LHCN-M2 (cell line): Measurements from ENCODE around the gene SETDB1. TPM values are rescaled to one million over a fixed set of nuclear protein-coding genes. Genes with fewer than 3 reads are reported as not detected.
A peak's percentile ranks its signal among the peaks of the same experiment; 100 is the strongest.
"Not testable (repeated sequence)": the region's sequence is repeated elsewhere in the genome, so short reads cannot be mapped to it uniquely, and the experiment has no call there.

Experiments
- DNase-seq: peaks from one replicate; pipeline ENCODE4 v3.0.0-alpha.2; 2012; ENCODE audit warnings: low read depth
- total RNA-seq: library from RNA; depleted of rRNA; stranded (reverse); fragments of >200 nt; gene quantifications from 2 replicates; pipeline ENCODE4 v1.2.3, GENCODE V29; 2014

SETDB1 gene
- total RNA-seq, 1 experiment from 2014 or later: 25.6 TPM

DNA sequence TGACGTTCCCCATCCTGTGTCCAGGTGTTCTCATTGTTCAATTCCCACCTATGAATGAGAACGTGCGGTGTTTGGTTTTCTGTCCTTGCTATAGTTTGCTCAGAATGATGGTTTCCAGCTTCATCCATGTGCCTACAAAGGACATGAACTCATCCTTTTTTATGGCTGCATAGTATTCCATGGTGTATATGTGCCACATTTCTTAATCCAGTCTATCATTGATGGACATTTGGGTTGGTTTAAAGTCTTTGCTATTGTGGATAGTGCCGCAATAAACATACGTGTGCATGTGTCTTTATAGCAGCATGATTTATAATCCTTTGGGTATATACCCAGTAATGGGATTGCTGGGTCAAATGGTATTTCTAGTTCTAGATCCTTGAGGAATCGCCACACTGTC, 2.6 kb downstream of the SETDB1 start:
- not testable (repeated sequence) for DNase-seq

DNA sequence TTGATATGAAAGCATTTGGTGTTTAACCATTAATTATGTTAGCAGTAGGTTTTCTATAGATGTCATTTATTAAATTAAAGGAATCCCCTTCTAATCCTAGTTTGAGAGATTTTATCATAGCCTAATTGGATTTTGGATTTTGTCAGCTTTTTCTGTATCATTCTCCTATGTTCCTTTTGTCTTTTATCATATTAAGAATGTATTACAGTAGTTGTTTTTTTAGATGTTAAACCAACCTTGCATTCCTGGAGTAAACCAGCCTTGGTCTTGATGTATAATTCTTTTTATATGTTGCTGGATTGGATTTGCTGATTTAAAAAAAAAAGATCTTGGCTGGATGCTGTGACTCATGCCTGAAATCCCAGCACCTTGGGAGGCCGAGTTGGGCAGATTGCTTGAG, 5.6 kb downstream of the SETDB1 start:
- peak; percentile 51 for DNase-seq

DNA sequence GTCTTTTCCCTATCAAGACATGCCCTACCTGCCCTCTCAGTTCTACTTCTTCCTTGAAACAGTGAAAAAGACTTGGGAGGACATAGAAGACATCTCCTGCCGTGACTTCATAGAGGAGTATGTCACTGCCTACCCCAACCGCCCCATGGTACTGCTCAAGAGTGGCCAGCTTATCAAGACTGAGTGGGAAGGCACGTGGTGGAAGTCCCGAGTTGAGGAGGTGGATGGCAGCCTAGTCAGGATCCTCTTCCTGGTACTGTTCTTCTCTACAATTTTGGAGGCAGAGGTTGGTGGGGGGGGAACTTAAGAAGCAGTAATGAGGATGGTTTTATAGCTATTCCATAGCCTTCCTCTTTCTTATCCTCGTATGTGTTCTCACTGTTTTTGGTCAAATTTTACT, 18.7 kb downstream of the SETDB1 start:
- no peak for DNase-seq

DNA sequence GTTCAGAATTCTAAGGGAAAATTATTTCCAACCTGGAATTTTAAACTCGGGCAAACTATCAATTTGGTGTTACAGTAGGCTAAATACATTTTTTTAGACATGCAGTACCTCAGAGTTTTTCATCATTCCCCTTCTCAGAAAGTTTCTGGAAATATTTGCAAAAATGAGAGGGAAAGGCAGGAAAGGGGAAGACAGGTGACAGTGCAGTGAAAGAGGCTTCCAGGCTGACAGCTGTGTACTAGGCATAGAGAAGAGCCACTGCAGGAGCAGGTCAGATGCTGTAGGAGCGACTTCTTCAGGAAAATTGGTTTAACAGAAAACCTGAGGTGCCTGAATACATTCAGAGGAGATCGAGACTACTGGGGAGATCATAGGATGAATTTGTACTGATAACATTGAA, 28.5 kb downstream of the SETDB1 start:
- DNase-seq: no peak

DNA sequence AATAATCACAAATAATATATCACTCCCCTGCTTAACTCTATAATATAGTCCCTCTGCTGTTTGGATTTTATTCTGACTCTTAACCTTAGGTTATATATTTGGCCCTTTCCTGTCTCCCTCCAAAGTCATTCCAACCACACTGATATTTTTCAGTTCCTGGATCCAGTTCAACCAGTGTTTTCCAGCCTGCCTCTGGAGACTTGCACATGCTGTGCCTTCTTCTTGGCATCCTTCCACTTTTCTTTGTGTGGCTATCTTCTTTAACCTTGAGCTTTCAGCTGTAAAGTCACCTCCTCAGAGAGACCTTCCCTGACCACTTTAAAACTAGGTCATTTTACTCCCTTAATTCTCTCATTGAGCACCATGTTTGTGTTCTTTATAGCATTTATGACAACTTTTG, 29.1 kb downstream of the SETDB1 start:
- DNase-seq: no peak

DNA sequence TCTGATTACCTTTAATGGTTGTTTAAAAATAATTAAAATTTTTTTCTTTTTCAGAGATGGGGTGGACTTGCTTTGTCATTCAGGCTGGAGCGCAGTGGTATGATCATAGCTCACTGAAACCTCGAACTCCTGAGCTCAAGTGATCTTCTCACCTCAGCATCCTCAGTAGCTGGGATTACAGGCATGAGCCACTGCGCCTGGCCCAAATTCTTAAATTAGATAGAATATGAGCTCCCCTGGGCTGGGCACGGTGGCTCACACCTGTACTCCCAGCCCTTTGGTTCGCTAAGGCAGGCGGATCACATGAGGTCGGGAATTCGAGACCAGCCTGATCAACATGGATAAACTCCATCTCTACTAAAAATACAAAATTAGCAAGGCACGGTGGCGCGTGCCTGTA, 31.5 kb downstream of the SETDB1 start:
- DNase-seq: no peak

DNA sequence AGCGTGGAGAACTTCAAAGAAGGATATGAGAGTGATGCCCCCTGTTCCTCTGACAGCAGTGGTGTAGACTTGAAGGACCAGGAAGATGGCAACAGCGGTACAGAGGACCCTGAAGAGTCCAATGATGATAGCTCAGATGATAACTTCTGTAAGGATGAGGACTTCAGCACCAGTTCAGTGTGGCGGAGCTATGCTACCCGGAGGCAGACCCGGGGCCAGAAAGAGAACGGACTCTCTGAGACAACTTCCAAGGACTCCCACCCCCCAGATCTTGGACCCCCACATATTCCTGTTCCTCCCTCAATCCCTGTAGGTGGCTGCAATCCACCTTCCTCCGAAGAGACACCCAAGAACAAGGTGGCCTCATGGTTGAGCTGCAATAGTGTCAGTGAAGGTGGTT, 34.5 kb downstream of the SETDB1 start:
- no peak for DNase-seq

DNA sequence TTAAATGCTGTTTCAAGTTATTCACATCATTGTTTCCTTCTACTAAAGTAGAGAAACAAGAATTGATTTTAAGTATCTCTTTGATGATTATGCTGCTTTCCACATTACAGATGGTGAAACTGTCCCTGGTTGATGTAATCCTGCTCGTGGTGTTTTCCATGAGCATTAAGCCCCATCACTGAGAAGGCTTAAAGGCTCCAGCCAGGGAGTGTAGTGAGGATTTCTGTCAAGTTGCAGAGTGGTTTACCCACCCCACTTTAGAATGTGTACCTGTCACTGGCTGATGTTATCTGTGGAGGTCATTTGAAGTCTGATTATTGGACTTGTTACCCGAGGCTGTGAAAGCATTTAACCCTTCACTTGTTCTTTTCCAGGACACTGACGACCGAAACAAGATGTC, 35.6 kb downstream of the SETDB1 start:
- DNase-seq: no peak

DNA sequence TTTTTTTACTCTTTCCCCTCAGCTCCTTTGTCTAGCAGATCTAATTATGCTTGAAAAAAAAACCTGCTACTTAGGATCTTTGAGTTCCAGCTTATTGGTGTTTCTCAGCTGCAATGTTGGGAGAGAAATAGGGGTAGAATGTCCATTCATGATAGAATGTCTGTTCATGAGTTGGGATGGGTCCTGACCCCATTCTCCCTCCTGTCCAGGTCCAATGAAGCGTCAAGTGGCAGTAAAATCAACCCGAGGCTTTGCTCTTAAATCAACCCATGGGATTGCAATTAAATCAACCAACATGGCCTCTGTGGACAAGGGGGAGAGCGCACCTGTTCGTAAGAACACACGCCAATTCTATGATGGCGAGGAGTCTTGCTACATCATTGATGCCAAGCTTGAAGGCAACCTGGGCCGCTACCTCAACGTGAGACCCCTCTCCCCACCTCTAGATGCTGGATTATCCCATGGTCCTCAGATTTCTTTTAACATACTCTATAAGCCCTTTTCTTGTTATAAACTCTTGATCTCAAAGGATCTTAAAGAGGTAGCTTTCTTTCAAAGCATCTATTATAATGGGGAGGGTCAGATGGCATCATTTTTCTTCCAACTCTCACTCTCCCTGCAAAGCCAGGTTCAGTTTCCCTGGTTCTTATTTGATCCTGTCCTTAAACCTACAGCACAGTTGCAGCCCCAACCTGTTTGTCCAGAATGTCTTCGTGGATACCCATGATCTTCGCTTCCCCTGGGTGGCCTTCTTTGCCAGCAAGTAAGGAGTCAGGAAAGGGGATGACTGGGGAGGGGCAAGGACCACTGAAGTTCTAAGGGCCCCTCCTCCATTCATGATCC, 37.4 kb downstream of the SETDB1 start:
- no peak for DNase-seq

DNA sequence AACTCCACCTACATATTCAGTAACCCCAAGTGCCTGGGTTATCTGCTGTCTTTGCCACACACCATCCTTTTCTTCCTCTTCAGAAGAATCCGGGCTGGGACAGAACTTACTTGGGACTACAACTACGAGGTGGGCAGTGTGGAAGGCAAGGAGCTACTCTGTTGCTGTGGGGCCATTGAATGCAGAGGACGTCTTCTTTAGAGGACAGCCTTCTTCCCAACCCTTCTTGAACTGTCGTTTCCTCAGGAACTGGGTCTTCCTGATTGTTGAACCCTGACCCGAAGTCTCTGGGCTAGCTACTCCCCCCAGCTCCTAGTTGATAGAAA, 38.0 kb downstream of the SETDB1 start:
- DNase-seq: no peak

DNA sequence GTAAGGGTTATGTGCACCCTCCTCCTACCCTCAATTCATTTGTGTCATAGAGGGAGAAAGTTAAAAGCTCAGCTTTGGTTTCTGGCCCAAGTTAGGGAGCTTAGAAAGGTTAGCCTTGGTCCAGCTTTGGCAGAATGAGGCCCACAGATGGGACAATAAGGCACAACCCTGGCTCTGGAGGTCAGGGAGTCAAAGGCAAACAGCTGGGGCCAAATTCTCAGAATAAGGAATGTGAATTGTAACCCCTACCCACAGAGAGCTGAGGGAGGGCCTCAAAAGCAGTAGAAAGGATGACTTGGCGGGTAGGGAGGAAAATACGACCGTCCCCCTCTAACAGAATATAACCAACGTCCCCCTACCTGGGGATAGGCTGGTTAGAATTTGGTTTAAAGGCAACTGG, 39.4 kb downstream of the SETDB1 start:
- no peak for DNase-seq

DNA sequence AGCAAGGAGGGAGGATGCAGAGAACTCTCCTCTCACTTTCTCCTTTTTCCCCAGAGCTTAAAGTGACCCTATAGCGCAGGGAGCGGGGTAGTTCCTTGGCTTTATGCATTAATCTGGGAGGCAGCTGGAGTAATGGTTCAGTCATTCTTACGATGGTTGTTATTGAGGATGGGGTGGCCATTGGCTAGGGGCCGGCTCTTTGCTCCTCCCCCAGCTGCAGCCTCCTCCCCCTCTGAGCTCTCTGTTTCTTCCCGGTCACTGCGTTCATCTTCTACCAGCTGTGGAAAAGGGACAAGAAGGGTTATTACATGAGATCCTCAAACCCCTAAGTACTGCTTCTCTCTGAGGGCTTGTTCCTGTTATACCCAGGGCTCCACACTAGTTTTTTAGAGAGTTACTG, 39.8 kb downstream of the SETDB1 start:
- DNase-seq: no peak

DNA sequence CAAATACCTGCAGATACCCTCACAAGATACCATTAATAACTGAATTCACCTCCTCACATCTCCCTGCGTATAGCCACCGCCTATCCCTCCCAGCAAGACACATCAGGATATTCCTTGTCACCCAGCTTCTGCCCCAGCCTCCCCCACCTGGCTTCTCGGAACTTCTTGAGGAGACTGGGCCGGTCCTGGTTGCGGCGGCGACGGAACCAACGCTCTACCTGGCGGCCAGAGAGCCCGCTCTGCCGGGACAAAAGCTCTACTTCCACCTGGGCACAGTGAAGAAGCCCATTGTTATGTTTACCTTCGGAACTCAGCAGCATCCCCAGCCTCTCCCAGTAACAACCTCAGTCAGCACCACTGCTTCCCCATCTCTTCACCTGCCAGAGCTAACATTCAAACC, 41.8 kb downstream of the SETDB1 start:
- DNase-seq: no peak

DNA sequence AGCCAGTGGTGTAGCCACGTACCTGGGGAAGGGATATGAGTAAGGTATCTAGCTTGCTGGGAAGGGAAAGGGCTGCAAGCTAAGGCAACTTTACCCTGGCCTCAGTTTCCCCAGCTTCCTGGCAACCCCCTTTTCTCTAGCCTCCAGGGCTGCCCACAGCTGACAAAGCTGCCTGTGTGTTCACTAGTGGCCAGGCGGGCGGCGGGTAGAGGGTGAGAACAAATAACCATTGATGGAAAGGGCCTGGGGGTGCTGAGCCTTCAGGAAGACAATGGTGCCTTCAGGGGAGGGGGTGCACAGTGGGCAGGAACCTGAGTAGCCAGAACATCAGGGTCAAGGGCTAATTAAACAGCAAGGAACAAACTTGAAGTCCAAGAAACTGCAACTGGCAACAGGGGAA, 42.3 kb downstream of the SETDB1 start:
- DNase-seq: no peak

DNA sequence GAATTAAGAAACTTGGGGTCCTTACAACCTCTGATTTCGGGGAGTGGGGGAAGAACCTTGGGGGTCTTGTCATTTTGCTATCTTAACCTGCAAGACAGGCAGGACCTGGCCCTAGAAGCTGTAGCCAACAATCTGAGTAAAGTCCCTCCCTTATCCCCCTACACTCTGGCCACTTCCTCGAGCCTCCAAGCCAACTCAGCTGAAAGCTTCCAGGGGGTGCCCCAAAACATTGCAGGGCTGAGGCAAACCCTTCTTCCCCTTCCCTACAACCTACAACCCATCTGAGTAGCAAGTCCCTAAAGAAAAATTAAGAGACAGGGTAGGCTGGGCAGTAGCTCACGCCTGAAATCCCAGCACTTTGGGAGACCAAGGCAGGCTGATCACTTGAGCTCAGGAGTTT, 43.5 kb downstream of the SETDB1 start:
- no peak for DNase-seq

DNA sequence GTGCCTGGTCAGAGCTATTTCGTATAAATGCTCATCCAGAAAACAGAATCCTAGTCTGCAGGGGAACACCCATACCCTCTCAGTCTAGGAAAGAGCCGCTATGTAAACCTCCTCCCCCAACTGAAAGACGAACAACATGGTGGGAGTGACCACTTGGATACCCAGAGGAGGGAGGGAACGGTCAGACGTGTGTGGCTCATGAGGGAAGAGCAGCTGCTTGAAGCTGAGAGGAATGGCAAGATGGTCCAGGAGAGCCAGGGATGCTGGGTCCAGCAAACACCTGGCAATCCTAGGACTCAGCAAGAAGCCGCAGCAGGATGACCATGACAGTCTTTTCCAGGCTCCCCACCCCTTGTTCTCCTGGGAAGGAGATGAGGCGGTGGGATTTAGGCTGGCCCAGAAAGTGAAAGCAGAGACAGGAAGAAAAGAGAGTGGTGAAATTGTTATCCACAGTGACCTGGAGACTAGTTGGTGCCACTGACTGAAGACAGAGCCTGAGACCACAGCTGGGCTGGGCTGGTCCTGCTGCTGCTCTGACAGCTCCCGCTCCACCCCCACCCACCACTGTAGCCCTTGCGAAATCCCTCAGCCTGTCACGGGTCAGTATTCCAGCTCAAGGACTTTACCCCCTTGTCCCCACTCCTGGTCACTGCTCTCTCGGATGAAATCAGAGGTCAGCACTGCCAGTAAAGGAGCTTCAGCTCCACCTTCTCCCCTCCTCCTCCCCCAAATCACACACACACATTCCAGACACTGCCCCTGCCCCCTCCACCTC, 44.8 kb downstream of the SETDB1 start:
- DNase-seq: peak; percentile 64

DNA sequence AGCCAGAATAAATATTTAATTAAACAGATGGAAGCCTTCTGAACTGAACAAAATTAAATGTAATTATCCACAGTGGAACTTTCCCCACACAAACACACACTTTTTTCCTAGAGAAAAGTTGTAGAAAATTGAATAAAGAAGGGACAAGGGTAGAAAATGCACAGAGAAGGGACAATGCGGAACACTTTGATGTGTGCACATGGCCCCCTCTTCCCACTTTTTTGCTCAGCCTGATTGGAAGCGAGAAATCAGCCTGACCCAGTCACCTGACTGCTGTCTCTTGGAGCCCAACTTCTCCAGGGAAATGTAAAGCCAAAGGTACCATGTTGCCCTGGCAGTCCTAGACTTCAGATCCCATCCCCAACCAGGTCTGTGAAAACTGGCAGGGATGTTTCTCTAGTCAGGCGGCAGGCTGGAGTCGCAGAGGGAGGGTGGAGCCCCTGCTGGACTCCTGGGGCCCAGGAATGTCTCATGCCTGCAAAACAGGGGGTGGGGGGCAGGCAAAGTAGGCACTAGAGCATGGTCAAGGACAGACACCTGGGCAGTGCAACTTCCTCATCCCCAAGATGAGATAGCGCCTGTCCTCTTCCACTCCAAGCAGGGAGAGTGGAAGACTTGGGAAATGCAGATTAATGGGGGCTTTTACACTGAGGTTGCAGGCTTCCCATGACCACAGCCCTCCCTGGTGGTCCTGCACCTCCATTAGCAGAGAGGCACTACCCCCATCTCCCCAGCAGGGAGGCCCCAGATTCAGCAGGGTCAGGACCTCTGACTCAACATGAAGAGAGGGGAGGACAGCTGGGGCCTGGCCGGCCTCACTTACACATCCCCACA, 45.6 kb downstream of the SETDB1 start:
- DNase-seq: peak; percentile 71

DNA sequence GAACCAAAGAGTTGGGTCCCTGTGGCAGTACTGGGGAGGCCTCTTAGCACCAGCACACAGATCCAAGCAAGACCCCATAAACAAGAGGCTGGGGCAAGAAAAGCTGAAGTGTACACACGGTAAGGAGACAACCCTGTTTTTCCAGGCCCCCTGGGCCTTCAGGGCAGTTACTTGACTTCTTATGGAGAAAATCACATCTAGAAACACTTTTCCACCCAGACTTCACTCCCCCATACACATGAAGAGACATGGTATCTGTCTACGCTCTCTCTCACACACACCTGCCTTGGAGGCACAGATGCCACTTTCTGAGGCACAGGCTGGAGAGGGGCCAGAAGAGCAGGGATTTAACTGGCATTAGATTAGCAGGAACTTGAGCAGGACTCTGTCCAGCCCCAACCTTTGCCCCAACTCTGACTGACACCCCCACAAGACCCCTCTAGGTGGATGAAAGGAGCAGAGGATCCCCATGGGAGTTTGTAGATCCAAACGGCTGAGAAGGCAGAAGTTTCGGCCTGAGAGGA, 46.3 kb downstream of the SETDB1 start:
- no peak for DNase-seq

DNA sequence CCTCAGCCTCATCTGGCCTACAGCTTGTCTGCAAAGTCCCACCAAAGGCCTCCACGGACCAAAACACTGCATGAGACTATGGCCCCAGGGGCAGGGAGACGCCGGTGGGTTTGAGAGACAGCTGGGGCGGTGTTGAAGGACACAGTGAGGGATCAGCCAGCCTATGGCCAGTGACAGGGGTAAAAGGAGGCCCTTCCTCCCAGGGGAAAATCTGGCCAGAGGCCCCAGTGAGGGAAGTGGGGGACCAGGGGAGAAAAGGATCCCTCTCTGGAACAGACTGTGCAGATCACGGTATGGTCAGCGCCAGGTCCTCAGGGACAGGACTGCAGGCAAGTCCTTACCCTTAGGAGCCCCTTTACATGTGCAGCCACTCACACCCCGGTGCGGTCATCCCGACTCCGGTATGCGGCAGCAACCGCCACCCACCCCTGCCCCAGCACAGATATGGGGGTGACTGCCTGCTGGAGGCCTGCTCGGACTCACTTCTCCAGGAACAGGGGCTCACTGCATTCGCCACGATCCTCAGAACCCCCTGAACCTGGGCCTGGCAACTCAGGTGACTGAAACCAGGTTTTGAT, 47.2 kb downstream of the SETDB1 start:
- DNase-seq: no peak

DNA sequence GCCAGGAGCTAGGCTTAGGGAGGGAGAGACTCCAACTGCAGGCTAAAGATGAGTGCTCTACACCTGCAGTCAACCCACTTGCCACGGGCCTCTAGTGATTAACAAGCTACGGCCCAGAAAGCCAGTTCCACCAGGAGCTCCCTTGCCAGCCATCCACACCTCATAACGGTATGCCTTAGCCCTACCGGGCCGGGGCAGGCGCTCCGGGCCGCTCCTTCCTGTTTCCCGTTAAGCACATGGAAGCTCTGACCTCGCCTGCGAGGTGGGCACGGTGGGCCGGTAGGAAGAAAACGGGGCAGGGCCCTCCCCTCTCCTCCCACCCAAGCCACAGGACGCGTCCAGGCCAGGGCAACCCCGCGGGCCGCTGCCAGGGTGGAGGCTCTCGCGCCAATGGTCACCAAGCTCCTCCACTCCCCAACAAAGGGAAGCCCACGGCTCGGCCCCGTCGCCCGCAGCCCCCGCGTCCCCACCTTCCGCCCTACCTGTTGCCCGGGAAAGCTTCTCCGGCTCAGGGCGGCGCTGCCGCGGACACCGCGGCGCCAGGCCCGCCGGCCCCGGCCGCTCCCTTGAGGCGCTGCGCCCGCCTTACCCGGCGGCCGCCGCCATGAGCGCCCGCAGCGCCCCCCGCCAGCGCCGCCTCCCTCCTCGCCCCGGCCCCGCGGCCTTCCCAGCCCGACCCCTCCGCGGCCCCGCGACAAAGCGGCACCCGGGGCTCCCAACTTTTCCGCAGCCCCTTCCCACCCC, 47.8 kb downstream of the SETDB1 start:
- DNase-seq: no peak
